NCI-H1105 (cell line): ENCODE measurements around the gene ZMAT3.
"Not testable (repeated sequence)": the region's sequence is repeated elsewhere in the genome, so short reads cannot be mapped to it uniquely, and the experiment has no call there.

Experiments used
- DNase-seq: peaks from one replicate; lab custom pipeline; 2025; lab: John Stamatoyannopoulos, UW

Gene ZMAT3, protein sequence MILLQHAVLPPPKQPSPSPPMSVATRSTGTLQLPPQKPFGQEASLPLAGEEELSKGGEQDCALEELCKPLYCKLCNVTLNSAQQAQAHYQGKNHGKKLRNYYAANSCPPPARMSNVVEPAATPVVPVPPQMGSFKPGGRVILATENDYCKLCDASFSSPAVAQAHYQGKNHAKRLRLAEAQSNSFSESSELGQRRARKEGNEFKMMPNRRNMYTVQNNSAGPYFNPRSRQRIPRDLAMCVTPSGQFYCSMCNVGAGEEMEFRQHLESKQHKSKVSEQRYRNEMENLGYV

DNA sequence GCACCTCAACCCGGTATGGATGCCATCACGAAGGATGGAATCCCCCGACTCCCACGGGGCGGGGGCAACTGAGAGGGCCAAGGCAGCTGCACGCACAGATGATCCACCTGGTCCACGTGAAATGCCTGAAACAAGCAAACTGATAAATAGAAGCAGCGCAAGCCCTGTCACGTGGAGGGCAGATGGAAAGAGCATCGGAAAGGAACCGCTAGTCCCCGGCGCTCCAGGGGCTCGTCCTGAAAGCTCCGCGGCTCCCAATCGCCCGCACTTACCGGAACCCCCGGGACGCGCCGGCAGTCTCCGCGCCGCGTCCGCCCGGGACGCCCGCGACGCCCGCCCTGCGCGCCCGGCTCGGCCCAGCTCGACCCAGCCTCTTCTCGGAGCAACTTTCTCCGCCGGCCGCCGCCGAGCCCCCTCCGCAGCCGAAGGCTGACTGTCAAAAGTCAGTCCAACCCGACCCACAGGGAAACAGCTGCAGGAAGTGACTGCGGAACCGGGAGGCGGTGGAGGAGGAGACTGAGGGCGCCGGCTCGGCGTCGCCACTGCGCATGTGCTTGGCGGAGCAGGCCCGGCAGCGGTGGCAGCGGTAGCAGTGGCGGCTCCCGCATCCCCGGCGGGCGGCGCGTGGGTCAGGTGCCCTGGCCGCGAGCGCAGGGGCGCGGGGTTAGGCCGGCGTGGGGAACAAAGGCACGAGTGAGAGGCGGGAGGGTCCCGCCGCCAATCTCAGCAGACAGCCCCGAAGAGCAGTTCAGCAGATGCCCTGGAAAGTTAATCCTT lies at the start of gene ZMAT3:
TSS of gene ZMAT3 (minus strand) at position 487 of the 777 bp plus-strand sequence. CDS start 4,057 bp downstream, outside the sequence.
- peak; percentile 81 for DNase-seq

DNA sequence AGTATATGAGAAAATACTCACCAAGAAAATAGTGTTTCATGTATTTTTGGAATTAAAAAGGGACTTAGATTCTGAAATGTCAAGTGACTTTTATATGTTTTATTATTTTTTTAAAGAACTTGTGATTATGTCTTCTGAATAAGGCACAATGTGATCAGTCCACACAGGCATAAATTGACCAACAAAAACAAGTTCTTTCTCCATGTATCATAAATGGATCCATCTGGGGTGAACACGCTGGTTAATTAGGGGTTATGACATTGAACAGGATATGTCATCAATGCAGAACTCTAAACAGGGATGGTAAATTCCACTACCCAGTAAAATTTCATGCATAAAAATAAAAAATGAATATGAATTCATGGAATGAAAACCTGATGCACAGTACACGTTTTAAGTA lies 45.2 kb upstream of the ZMAT3 start:
- DNase-seq = no peak

DNA sequence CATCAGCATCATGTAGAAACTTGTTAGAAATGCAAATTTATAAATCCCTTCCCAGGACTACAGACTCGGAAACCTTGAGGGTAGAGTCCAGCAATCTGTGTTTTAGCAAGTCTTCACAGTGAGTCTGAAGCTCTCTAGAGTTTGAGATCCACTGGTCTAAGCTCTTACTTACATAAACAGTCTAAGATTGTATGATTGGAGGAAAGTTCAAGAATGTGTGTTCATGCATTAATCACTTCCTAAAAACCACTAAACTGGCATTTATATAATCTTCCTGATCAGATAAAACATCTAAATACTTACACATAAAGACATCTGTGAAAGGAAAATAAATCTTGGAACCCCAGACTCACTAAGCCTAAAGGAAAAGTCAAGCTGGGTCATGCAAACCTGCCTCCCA lies 43.8 kb upstream of the ZMAT3 start:
- DNase-seq = not testable (repeated sequence)

DNA sequence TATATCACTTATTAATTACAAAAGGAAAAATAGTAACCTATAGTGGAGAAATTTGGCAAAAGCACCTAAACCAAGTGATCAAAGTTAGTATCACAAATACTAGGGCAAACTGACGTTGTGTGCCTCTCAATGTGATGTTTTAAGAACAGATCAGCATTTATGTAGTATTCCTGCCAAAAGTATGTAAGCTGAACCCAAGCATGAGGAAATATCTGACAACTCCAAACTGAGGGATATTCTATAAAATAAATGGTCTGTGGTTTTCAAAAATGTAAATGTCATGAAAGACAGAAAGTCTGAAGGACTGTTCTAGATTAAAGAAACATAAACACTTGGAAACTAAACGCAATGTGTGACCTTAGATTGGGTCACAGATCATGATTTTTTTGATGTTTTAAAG lies 42.3 kb upstream of the ZMAT3 start:
- no peak for DNase-seq

DNA sequence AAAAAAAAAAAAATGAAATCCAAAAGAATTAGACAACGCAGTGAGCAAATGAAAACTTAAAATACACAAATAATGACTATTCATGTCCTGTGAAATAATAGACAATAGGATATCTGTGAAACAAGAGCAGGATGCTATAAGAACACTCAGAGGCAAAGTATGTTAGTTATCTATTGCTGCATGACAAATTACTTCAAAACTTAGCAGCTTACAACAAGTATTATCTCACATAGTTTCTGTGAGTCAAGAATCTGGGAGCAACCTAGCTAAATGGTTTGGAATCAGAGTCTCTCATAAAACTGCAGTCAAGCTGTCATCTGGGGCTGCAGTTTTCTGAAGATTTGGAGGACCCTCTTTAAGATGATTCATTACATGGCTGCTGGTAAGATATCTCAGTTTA lies 36.5 kb upstream of the ZMAT3 start:
- DNase-seq = no peak

DNA sequence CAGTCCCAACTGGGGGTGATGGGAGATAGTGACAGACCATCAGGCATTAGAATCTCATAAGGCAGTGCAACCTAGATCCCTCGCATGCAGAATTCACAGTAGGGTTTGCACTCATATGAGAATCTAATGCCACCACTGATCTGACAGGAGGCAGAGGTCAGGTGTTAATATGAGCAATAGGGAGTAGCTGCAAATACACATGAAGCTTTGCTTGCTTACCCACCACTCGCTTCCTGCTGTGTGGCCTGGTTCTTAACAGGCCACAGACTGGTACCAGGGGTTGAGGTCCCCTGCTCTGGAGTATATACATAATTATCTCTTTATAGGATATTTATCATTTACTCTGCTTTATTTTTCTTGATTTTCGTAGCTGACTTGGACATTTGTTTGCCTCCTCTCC lies 36.0 kb upstream of the ZMAT3 start:
- DNase-seq = no peak

DNA sequence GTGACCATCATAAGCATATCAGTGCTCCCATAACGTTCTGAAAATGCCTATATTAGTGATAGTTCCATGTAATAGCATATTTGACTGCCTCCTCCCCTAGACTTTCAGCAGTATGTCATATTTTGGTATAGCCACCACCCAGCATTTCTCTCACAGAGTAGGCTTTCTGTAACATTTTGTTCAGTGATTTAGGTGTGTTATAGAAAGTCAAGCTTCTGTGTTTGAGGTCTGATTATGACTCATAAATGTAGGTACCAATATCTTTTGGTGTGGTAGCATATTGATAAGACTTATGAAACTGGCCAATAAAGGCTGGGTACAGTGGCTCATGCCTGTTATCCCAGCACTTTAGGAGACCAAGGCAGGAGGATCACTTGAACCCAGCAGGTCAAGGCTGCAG lies 34.3 kb upstream of the ZMAT3 start:
- no peak for DNase-seq

DNA sequence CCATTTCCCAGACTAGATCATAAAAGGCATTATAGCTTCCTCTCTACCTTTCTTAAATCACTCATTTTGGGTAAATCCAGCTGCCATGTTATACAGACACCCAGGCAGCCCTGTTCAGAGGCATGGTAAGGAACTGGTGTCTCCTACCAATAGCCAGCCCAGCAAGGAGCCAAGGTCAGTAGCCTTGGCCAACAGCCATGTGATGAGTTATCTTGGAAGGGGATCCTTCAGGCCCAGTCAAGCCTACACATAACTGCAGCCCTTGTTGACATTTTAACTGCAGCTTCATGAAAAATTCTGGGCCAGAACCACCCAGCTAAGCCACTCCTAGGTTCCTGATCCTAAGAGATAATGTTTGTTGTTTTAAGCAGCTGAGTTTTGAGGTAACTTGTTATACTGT lies 29.0 kb upstream of the ZMAT3 start:
- no peak for DNase-seq

DNA sequence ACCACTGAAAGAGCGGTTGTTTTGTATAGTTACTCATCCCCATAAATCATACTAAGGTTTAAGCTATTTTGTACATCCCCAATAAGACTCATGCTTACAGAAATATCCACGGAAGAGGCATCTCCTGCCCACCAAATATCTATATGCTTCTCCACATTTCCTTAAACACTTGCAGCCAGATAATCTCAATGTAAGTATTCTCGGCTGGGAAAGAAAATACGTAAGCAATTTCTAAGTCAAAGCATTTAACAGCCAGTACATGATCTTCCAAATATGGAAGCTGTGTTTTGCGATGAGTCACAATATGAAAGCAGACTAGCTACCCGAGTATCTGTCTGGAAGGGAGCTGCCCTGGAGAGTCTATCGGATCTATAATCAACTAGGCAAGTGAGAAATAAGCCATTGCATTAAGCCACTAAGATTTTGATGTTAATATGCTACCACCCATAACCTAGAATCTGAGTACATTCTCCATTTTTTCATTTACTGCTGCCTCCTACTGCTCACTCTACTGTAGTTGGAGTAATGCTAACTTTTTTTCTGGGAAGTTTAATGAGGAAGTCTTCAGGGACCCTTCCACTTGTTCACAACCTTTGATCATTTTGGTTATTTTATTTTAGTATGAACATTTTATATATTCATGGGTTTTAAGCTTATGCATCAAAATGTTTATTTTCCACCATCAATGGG lies 26.9 kb upstream of the ZMAT3 start:
- no peak for DNase-seq

DNA sequence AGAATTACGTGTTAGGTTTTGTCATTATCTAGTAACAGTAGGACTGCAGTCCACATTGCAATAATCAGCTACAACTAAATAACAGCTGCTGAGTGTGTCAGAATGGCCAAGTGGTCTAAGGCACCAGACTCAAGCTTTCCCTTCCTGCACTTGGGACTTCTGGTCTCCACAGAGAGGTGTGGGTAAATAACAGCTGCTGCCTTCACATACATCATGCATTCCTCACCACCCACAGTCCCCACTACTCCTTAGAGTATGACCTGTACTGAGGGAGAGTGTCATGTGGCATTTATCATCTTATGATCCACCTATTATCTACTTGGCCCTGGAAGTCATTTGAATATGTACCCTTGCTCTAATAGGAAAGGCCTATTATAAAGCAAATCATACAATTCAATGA lies 22.2 kb upstream of the ZMAT3 start:
- no peak for DNase-seq

DNA sequence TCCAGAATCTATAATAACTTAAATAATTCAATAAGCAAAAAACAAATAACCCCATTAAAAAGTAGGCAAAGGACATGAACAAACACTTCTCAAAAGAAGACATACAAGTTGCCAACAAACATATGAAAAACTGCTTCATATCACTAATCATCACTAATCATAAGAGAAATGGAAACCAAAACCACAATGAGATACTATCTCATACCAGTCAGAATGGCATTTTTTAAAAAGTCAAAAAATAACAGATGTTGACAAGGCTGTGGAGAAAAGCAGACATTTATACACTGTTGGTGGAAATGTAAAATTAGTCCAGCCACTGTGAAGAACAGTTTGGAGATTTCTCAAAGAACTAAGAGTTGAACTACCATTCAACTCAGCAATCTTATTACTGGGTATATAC lies 19.5 kb upstream of the ZMAT3 start:
- no peak for DNase-seq

DNA sequence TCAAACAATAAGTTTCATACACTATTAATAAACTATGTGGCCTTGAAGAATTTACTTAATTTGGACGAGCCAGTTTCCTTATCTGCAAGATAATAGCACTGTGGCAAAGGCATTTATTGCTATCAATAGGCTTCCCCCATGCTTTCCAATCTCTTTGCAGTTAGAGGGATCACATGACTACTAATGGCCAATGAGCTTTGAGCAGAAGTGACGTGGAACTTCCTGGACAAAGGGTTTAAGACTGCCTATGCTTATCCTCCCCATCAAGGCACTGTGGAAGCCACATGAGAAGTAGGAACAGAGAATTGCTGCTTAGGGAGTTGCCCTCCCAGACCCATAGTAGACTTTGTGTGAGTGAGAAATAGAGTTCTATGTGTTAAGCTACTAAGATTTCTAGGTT lies 16.7 kb upstream of the ZMAT3 start:
- no peak for DNase-seq

DNA sequence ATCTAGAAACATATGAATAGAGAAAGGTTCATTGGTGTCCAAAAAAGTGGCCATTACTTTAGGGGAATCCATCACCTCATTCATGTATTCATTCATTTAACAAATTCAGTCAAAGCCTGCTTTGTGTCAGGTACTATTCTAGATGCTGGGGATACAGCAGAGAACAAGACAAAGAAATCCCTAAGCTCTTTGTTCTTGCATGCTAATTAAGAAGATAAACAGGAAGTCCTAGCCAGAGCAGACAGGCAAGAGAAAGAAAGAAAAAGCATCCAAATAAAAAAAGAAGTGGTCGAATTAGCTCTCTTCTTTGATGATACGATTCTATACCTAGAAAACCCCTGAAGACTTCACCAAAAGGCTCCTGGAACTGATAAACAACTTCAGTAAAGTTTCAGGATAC lies 12.4 kb upstream of the ZMAT3 start:
- no peak for DNase-seq

DNA sequence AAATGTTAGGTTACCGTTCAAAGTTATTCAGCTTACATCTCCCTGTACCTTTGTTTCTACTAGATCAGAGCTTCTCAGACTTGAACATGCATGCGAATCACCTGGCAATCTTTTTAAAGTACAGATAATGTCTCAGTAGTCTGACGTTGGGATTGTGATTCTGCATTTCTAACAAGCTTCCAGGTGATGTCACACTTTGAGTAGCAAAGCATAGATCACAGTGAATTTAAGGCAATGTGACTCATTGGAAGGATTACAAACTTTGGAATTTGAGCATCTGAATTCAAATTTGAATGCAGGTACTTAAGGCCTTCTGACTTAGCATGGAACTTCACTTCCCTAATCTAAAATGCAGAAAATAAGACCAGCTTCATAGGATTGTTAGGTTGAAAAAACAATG lies 10.8 kb upstream of the ZMAT3 start:
- DNase-seq = no peak

DNA sequence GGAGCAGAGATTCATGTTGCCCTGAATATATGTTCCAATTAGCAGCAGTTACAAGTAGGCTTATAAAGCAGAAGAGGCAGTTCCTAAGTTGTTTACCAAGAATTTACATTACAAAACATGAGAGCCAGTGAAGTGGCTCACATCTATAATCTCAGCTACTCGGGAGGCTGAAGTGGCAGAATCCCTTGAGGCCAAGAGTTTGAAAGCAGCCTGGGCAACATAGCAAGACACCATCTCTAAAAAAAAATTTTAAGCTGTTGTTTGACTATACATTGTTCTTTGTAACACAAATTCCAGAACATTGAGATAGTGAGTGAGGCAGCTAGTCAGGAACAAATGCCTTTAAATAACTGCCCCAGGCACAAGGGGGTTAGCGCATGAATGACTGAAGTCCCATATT lies 10.3 kb upstream of the ZMAT3 start:
- DNase-seq = no peak

DNA sequence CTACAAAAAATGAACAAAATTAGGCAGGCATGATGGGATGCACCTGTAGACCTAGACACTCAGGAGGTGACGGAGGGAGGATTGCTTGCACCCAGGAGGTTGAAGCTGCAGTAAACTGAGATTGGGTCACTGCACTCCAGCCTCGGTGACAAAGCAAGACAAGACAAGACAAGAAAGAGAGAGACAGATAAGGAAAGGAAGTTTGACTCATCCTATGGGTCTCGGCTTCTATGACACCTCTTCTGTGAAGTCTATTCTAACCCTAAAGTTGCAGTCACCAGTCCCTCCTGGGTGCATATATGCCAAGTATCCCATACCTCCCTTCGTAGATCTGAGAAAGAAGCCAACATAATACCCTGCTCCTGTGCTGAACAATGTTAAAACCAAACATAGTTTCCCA lies 7.9 kb upstream of the ZMAT3 start:
- no peak for DNase-seq

DNA sequence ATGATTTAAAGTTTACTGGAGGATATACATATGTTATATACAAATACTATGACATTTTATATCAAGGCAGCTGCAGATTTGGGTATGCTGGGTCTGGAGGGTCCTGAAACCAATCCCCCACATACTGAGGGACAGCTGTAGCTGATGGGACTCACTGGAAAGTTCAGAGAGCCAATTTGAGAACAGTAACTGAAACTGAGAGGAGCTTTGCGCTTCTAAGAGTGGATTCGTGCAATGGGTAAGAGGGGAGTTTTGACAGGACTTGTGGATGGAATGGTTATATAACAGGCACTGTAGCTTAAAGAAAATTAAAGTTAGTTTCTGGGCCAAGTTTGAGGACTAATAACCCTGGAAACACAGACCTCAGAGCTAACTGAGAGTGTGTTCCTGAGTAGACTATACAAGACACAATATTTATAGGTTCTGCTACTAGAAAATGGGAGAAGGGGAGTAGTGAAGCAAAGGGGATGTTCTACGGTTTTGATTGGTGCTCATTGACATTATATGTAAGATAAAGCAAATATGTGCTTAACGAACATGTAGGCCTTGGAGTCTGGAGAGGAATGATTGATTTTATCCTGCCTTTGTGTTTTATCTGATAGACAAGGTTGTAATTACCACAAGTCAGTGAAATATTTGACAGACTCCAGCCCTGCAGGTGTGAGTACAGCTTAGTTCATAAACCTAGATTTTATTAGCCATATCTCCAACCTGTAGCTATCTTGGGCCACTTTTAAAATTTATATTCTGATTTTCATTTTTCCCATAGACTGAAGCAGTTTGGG lies 4.8 kb upstream of the ZMAT3 start:
- DNase-seq = no peak

DNA sequence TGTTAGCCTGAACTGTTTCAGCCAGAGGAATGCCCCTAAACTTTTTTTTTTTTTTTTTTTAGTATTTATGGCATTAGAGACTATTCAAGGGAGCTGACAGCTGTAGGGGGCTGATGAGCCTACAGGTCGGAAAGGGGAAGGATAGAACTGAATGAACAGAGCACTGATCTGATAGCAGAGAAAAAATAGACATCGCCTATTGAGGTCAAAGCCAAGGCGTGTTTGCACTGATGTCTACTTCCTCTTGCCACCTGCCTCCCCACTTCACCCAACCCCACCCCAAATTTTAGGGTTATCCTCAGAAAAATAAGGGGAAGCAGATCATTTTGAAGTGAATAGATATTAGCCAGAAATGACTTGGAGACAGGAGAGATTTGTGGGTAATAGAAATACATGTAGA lies 3.0 kb upstream of the ZMAT3 start:
- DNase-seq = no peak

DNA sequence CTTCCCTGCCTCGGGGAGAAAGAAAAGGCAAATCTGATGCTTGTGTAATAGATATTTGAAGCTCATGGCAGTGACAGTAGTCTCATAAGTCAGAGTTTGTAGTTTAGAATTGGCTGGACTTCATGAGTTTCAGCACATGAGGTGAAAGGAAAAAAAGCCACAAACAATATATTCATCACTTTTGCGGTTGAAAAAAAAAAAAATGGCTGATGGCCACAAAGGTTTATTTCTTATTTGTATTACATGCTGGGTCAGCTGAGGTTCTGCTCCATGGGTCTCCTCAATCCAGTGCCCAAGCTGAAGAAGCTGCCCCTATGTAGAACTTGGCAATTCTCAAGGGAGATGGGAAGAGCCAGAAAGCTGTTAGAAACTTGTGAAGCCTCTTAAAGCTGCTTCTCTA lies 2.2 kb upstream of the ZMAT3 start:
- no peak for DNase-seq

DNA sequence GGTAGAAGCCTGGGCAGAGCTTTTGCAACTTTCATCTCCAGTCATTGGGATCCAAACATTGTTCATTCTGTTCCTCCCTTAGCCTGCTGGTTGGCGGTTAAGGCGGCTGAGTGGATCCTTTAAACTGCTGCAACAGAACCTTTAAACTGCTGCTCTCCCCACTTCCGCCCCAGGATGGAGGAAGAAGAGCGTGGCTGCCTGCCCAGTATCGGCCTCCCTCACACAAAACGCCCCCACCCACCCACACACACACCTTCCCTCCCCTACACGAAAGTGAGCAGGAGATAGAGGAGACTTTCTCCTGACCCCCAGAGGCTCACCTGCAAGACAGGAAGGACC lies 460 bp upstream of the ZMAT3 start:
- peak; percentile 34 for DNase-seq

DNA sequence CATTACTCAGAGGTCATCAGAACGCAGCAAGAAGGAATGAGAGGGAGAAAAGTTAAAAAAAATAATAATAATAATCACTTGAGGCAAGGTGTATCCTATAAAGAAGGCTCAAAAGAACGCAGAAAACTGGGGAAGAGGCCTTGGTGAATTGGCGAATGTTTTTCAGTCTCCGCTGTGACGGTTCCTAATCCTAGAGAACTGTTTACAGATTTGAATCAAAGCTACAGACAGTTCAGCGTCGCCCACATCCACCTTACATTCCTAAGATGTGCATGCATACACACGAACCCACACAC lies 634 bp downstream of the ZMAT3 start:
- DNase-seq = no peak

DNA sequence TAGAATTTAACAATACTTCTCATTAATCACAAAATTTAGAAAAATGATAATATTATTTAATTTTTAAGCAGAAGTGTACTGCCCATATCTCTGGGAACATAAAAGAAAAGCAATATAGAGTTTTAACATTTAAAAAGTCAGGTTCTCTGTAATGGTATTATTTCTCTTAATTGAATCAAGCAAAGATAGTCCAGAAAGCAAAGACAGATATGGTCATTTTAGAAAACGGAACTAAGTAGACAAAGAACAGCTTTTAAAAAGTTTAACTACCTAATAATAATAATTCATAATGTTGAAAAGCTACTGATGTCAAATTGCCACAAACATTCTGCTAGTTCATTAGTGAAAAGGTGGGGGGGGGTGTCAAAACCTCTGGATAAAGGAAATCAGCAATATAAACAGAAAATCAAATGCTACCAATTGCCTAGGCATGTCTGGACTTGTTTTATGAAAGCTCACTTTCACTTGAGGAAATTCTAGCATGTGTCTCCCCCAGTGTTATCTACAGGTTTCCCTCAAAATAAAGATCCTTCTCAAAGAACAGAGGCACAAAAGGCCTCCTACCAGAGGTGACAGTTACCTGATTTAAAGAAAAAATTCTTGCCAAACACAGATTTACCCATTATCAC lies 1.7 kb downstream of the ZMAT3 start:
- peak; percentile 23 for DNase-seq
